HL-60/S4 treated with retinoic acid at 250 ng/mL for 4 days and 3 days (cell line): ENCODE results near the gene AGK.
"Not testable (repeated sequence)": the region's sequence is repeated elsewhere in the genome, so short reads cannot be mapped to it uniquely, and the experiment has no call there.

Experiments used
- in situ Hi-C: fragments of 300-500 bp; cut with MboI; formaldehyde crosslinking; loops from 2 replicates; pipeline ENCODE4 v1.7.0; 2022; ENCODE audit warnings: low sequenced_read_pairs

AGK gene

GRCh38 chr7:141550386-141551093, 670 bp upstream of the AGK start:
- in situ Hi-C loops = no loop called here

- in situ Hi-C loops = no loop called here
Observed at GRCh38 chr7:141551782-141552181, 572 bp downstream of the AGK start.

DNA sequence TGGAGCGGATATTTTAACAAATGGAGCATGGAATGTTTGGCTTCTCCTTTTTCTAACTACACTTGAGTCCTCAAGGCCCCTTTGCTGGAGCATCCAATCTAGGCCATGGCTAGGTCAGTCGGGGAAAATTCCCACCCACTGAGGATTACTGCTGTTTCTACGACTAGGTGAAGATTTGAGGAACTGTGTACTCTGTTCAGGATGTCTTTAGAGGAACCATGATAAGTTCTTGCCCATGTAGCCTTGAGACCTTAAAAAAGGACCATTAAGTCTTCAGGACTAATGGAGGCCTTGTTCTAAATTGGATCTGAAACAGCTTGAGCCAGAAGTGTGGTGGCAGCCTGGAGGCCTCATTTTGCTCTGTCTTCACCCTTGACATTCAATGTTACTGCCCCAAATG, 6.2 kb downstream of the AGK start:
- in situ Hi-C loops = no loop called here

DNA sequence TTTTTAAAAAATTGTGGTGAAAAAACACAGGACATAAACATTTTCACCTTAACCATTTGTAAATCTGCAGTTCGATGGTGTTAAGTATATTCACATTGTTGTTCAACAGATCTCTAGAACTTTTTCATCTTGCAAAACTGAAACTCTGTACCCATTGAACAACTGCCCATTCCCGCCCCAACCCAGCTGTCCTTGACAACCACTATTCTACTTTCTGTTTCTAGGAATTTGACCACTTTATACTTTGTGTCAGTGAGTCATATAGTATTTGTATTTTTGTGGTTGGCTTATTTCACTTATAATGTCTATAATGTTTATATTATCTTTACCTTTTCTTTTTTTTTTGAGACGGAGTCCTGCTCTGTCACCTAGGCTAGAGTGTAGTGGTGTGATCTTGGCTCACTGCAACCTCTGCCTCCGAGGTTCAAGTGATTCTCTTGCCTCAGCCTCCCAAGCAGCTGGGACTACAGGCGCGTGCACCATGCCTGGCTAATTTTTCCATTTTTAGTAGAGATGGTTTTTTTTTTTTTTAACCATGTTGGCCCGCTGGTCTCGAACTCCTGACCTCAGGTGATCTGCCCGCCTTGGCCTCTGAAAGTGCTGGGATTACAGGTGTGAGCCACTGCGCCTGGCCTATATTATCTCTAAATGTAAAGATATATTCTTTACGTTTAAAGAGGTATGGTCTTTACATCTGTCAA, 6.8 kb downstream of the AGK start:
- in situ Hi-C loops = not testable (repeated sequence)

GRCh38 chr7:141558544-141559183, 7.5 kb downstream of the AGK start:
- in situ Hi-C loops = no loop called here

DNA sequence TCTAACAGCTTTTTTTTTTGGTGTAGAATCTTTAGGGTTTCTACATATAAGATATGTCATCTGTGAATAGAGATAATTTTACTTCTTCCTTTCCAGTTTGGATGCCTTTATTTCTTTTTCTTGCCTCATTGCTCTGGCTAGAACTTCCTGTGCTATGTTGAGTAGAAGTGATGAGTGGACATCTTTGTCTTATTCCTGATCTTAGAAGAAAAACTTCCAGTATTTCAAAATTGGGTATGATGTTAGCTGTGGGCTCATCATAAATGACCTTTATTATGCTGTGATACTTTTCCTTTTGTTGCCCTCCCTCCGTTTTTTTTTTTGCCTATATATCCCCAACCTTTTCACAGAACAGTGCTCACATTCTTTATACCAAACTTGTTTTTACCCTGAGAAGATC, 8.8 kb downstream of the AGK start:
- in situ Hi-C loops = no loop called here

DNA sequence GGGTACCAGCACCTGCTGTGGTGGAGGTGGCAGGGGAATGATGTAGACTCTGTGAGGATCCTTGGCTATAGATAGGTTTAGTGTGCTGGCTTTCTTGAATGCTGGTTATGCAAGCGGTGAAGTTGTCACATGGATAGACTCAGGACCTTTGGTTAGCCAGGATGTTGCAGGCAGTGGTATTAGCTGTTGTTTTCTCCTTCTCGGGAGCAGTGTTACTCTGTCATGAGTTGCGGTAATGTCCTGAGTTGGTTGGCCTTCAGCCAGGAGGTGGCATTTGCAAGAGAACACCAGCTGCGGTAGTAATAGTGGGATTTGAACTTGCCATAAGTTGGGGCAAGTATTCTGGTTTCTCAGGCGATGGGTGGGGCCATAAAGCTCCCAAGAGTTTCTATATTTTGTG, 10.8 kb downstream of the AGK start:
- in situ Hi-C loops = no loop called here

- in situ Hi-C loops = no loop called here
Observed at GRCh38 chr7:141562543-141562942, 11.3 kb downstream of the AGK start.

GRCh38 chr7:141562972-141563371, 11.8 kb downstream of the AGK start:
- in situ Hi-C loops = no loop called here

DNA sequence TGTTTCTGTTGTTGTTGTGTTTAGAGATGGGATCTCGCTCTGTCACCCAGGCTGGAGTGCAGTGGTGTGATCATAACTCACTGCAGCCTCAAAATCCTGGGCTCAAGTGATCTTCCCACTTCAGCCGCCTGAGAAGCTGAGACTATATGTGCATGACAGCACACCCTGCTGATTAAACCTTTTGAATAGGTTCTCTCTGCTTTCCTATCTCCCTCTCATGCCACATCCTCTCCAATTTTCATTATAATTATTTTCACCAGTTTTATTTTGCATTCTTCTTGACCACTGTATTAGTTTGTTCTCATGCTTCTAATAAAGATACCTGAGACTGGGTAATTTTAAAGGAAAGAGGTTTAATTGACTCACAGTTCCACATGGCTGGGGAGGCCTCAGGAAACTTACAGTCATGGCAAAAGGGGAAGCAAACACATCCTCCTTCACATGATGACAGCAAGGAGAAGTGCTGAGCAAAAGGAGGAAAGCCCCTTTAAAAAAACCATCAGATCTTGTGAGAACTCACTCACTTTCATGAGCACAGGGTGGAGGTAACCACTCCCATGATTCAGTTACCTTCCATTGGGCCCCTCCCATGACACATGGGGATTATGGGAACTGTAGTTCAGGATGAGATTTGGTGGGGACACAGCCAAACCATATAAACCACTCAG, 12.9 kb downstream of the AGK start:
- in situ Hi-C loops = no loop called here

DNA sequence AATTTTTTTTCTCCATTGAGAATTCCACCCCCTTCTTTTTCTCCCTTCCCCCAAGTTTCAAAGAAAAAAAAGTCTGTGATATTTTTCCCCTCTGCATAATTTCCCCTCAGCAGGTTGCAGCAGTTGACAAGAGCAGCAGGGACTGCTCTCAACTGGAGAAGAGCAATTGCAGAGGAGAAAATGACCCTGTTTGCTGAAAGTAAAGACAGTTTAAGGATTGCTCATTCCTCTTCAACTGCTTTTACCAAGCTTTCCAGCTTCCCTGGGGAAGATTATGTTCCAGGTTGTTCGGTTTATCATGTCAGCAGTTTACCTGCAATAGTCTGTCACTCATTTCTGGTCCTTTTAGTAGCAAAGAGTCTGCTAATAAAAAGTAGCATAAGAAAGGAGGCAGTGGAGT, 16.2 kb downstream of the AGK start:
- in situ Hi-C loops = no loop called here

- in situ Hi-C loops = no loop called here
Observed at GRCh38 chr7:141568227-141568626, 17.0 kb downstream of the AGK start.

- in situ Hi-C loops = no loop called here
Observed at GRCh38 chr7:141571059-141571458, 19.8 kb downstream of the AGK start.

DNA sequence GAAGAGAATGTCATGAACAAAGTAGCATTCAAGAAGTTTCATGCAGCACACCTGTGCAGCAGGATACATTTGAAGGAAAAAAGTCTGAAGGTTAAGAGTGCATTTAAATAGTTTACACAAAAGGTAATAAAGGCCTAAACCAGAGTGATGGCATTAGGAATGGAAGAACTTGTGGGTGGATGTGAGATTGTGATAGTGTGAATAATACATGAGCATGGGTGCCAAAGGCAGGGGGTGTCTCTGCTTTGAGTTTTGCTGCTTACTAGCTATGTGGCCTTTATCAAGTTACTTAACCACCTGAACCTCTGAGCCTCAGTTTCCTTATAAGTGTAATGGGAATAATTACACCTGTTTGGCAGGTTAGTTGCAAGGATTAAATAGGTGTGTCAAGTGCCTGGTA, 21.0 kb downstream of the AGK start:
- in situ Hi-C loops = no loop called here

- in situ Hi-C loops = no loop called here
Observed at GRCh38 chr7:141573511-141573910, 22.3 kb downstream of the AGK start.

- in situ Hi-C loops = no loop called here
Observed at GRCh38 chr7:141575164-141575563, 24.0 kb downstream of the AGK start.

DNA sequence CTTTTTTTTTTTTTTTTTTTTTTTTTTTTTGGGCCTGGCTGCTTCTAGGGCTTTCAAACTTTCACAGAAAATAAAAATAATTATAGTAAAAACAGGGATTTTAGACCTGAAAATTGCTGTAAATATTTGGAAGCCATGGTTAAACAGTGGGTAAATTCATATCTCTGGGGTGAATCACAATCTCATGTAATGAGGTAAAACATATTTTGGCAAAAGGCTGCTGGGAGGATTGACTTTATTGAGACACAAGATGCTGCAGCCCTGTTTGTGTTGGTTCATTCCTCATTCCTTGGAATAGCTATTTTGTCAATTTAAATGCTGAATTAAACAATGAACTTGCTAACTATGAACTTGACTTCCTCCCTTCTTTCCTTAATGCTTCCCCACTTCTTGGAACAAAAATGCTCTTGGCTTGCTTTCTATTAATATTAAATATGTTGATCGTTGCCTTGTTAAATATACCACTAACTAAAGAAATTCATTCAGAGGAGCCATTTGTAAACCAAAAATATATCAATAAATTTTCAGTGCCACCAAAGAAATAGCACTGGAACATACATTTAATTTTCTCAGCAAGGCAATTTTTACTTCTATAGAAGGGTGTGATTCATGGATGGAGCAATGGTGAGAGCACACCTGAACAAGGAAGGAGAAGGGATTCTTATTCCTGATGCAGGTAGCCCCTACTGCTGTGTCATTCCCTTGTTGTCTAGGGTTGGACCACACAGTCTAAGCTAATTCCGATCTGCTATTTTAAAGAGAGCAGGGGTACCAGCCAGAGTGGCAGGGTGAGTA, 24.6 kb downstream of the AGK start:
- in situ Hi-C loops = no loop called here

DNA sequence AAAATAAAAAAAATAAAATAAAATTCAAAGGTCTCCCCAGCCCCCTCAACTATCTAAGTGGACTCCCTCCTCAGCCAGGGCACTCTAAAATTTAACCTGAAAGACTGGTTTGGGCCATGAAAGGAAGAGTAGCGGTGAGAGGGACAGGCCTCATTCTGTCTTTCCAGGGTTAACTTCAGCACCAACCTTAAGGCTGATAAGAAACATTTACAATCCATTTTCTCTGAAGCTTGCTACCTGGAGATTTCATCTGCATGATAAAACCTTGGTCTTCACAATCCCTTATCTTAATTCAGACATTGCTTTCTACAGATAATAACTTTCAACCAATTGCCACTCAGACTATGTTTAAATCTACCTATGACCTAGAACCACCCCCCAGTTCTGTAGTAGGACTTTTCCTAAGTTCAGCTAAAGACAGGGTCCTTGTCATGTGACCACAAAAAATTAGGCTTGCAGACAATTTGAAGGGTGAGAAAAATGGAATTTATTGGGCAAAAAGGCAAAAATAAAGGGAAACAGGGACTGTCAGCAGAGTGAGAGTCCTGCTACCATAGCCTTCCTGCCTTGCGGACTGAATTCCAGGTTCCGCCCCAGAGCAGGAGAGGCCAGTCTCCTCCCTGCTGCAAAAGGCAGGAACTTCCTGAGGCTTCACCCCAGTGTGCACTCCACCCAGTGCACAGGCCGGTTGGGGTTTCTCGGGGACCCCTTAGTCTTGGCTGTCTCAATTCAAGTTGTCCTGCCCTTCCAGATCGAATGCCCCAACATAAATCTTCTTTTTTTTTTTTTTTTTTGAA, 26.0 kb downstream of the AGK start:
- in situ Hi-C loops = no loop called here

DNA sequence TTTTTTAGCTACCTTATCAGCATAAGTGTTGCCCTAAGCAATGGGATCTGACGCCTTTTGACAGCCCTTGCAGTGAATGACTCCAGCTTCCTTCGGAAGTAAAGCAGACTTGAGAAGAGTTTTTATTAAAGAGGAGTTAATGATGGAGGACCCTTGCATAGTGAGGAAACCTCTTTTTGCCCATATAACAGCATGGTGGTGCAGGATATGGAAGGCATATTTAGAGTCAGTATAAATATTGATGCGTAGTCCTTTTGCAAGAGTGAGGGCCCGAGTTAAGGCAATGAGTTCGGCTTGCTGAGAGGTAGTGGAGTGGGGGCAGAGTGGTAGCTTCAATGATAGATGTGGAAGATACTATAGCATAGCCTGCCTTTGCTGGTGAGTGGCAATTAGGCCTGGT, 28.7 kb downstream of the AGK start:
- in situ Hi-C loops = not testable (repeated sequence)

GRCh38 chr7:141582063-141582462, 30.9 kb downstream of the AGK start:
- in situ Hi-C loops = not testable (repeated sequence)
